Memory B cell (primary cell): ENCODE measurements around the gene ZNF787.

Experiments used
- ATAC-seq: fragments of 150-1000 bp; cut with Tn5 transposase; 2 replicates; pipeline ENCODE4 v1.10.0; 2021; ENCODE audit warnings: low read depth, mild to moderate bottlenecking, moderate library complexity
- DNase-seq, 2 donors: peaks; one replicate each; pipeline ENCODE4 v3.0.0; 2022; ENCODE audit warnings: low spot score in 2 of 2
- H3K27ac Mint-ChIP-seq: one replicate; pipeline ENCODE4 v1.8.0; 2022; ENCODE audit warnings: mild to moderate bottlenecking, moderate library complexity, mixed read lengths
- H3K27me3 Mint-ChIP-seq: one replicate; pipeline ENCODE4 v1.8.0; 2022; ENCODE audit warnings: mixed read lengths
- H3K36me3 Mint-ChIP-seq: one replicate; pipeline ENCODE4 v1.8.0; 2022; ENCODE audit warnings: mild to moderate bottlenecking, mixed read lengths
- H3K4me1 Mint-ChIP-seq: one replicate; pipeline ENCODE4 v1.8.0; 2022; ENCODE audit warnings: mixed read lengths
- H3K4me3 Mint-ChIP-seq: one replicate; pipeline ENCODE4 v1.8.0; 2022; ENCODE audit warnings: mild to moderate bottlenecking, moderate library complexity, mixed read lengths
- H3K9me3 Mint-ChIP-seq: one replicate; pipeline ENCODE4 v1.8.0; 2022; ENCODE audit warnings: mixed read lengths

ZNF787 gene

GRCh38 chr19:56121180-56122167, at the start of gene ZNF787:
TSS of gene ZNF787 (minus strand) at chr19:56121295. CDS start at chr19:56103217, 18,078 bp downstream.
- no peaks in the 10 kb centered on the region for H3K27me3 Mint-ChIP-seq
- peak within 1 kb of the TSS; percentile 97 for H3K4me3 Mint-ChIP-seq
- ATAC-seq (peak; percentile 77), DNase-seq (peak; percentile 97)
- H3K36me3 Mint-ChIP-seq = no peaks in the 10 kb centered on the region
- peaks cover 28% of the 10 kb centered on the region for H3K4me1 Mint-ChIP-seq
- peak within 1 kb of the TSS; percentile 99 for H3K27ac Mint-ChIP-seq
- no peaks in the 10 kb centered on the region for H3K9me3 Mint-ChIP-seq

GRCh38 chr19:56170261-56170660, 49.2 kb upstream of the ZNF787 start:
- ATAC-seq = no peak

GRCh38 chr19:56167064-56167578, 46.0 kb upstream of the ZNF787 start:
- Mint-ChIP-seq H3K27ac (no peak overlapping the region), H3K9me3 (no peaks in the 10 kb centered on the region), H3K4me1 (peaks cover 5% of the 10 kb centered on the region), H3K4me3 (no peak overlapping the region), H3K27me3 (peaks cover 13% of the 10 kb centered on the region), H3K36me3 (no peaks in the 10 kb centered on the region)
- DNase-seq (no peak), ATAC-seq (no peak)

More at GRCh38 chr19:56170261-56170660, 49.2 kb upstream of the ZNF787 start:
- peaks cover 14% of the 10 kb centered on the region for H3K27me3 Mint-ChIP-seq
- no peaks in the 10 kb centered on the region for H3K36me3 Mint-ChIP-seq
- H3K27ac Mint-ChIP-seq = no peak overlapping the region
- H3K9me3 Mint-ChIP-seq = no peaks in the 10 kb centered on the region
- peaks cover 4% of the 10 kb centered on the region for H3K4me1 Mint-ChIP-seq
- no peak for DNase-seq
- H3K4me3 Mint-ChIP-seq = no peak overlapping the region

GRCh38 chr19:56163097-56163496, 42.0 kb upstream of the ZNF787 start:
- no peak for ATAC-seq
- Mint-ChIP-seq H3K27ac (no peak overlapping the region), H3K36me3 (peaks cover 16% of the 10 kb centered on the region), H3K4me3 (no peak overlapping the region), H3K9me3 (peaks cover 3% of the 10 kb centered on the region), H3K4me1 (peaks cover 10% of the 10 kb centered on the region), H3K27me3 (peaks cover 7% of the 10 kb centered on the region)
- no peak for DNase-seq

GRCh38 chr19:56162258-56162657, 41.2 kb upstream of the ZNF787 start:
- peak; percentile 26 for ATAC-seq
- Mint-ChIP-seq H3K27ac (no peak overlapping the region), H3K4me1 (peaks cover 10% of the 10 kb centered on the region), H3K36me3 (peaks cover 16% of the 10 kb centered on the region), H3K4me3 (no peak overlapping the region), H3K27me3 (peaks cover 7% of the 10 kb centered on the region), H3K9me3 (peaks cover 3% of the 10 kb centered on the region)
- DNase-seq = no peak

- peaks cover 16% of the 10 kb centered on the region for H3K36me3 Mint-ChIP-seq
- H3K4me1 Mint-ChIP-seq = peaks cover 10% of the 10 kb centered on the region
- DNase-seq (no peak), ATAC-seq (no peak)
- no peak overlapping the region for H3K4me3 Mint-ChIP-seq
- peaks cover 3% of the 10 kb centered on the region for H3K9me3 Mint-ChIP-seq
- H3K27ac Mint-ChIP-seq = no peak overlapping the region
- H3K27me3 Mint-ChIP-seq = peaks cover 5% of the 10 kb centered on the region
These were observed 40.4 kb upstream of the ZNF787 start for GRCh38 chr19:56161534-56161933.

GRCh38 chr19:56159622-56160271, 38.7 kb upstream of the ZNF787 start:
- no peak overlapping the region for H3K27ac Mint-ChIP-seq
- ATAC-seq = no peak
- H3K36me3 Mint-ChIP-seq = peaks cover 16% of the 10 kb centered on the region
- no peak overlapping the region for H3K4me3 Mint-ChIP-seq
- no peak for DNase-seq
- peaks cover 10% of the 10 kb centered on the region for H3K4me1 Mint-ChIP-seq
- peaks cover 3% of the 10 kb centered on the region for H3K9me3 Mint-ChIP-seq
- H3K27me3 Mint-ChIP-seq = peaks cover 2% of the 10 kb centered on the region

GRCh38 chr19:56159009-56159559, 38.0 kb upstream of the ZNF787 start:
- no peak overlapping the region for H3K27ac Mint-ChIP-seq
- peaks cover 10% of the 10 kb centered on the region for H3K4me1 Mint-ChIP-seq
- ATAC-seq = no peak
- H3K36me3 Mint-ChIP-seq = peaks cover 16% of the 10 kb centered on the region
- H3K9me3 Mint-ChIP-seq = peaks cover 3% of the 10 kb centered on the region
- no peak overlapping the region for H3K4me3 Mint-ChIP-seq
- no peak for DNase-seq
- H3K27me3 Mint-ChIP-seq = peaks cover 2% of the 10 kb centered on the region

GRCh38 chr19:56158170-56158757, 37.2 kb upstream of the ZNF787 start:
- Mint-ChIP-seq H3K9me3 (peaks cover 3% of the 10 kb centered on the region), H3K27me3 (peaks cover 1% of the 10 kb centered on the region), H3K4me1 (peaks cover 10% of the 10 kb centered on the region), H3K36me3 (peaks cover 22% of the 10 kb centered on the region), H3K27ac (no peak overlapping the region), H3K4me3 (no peak overlapping the region)
- no peak for DNase-seq
- no peak for ATAC-seq

- ATAC-seq = no peak
- Mint-ChIP-seq H3K4me3 (no peak overlapping the region), H3K36me3 (peaks cover 22% of the 10 kb centered on the region), H3K4me1 (peaks cover 6% of the 10 kb centered on the region), H3K27me3 (no peaks in the 10 kb centered on the region), H3K27ac (no peak overlapping the region), H3K9me3 (peaks cover 3% of the 10 kb centered on the region)
- DNase-seq = no peak
These were observed 35.7 kb upstream of the ZNF787 start for GRCh38 chr19:56156768-56157167.

- H3K9me3 Mint-ChIP-seq = peaks cover 3% of the 10 kb centered on the region
- H3K27me3 Mint-ChIP-seq = no peaks in the 10 kb centered on the region
- DNase-seq = no peak
- H3K4me3 Mint-ChIP-seq = no peak overlapping the region
- peaks cover 6% of the 10 kb centered on the region for H3K4me1 Mint-ChIP-seq
- no peak for ATAC-seq
- peaks cover 20% of the 10 kb centered on the region for H3K36me3 Mint-ChIP-seq
- H3K27ac Mint-ChIP-seq = no peak overlapping the region
These were observed 34.1 kb upstream of the ZNF787 start for GRCh38 chr19:56155124-56155687.

GRCh38 chr19:56153507-56153906, 32.4 kb upstream of the ZNF787 start:
- Mint-ChIP-seq H3K4me1 (no peaks in the 10 kb centered on the region), H3K27ac (peak overlapping the region; percentile 25), H3K4me3 (no peak overlapping the region), H3K27me3 (no peaks in the 10 kb centered on the region), H3K9me3 (no peaks in the 10 kb centered on the region), H3K36me3 (peaks cover 22% of the 10 kb centered on the region)
- no peak for ATAC-seq
- no peak for DNase-seq

- Mint-ChIP-seq H3K9me3 (no peaks in the 10 kb centered on the region), H3K4me3 (no peak overlapping the region), H3K36me3 (peaks cover 24% of the 10 kb centered on the region), H3K27me3 (no peaks in the 10 kb centered on the region), H3K4me1 (no peaks in the 10 kb centered on the region), H3K27ac (no peak overlapping the region)
- DNase-seq (no peak), ATAC-seq (no peak)
These were observed 31.5 kb upstream of the ZNF787 start for GRCh38 chr19:56152644-56153043.
